Measurements from ENCODE around the gene ZBTB9.

GRCh38 chr6:33427585-33428223 lies 26.7 kb upstream of the ZBTB9 start:
- TF ChIP-seq POLR2A (IDR thresholded peaks at IDR 0.05): peak in 1 of 2 donors; percentile 22
- TF ChIP-seq, protein P1, sequence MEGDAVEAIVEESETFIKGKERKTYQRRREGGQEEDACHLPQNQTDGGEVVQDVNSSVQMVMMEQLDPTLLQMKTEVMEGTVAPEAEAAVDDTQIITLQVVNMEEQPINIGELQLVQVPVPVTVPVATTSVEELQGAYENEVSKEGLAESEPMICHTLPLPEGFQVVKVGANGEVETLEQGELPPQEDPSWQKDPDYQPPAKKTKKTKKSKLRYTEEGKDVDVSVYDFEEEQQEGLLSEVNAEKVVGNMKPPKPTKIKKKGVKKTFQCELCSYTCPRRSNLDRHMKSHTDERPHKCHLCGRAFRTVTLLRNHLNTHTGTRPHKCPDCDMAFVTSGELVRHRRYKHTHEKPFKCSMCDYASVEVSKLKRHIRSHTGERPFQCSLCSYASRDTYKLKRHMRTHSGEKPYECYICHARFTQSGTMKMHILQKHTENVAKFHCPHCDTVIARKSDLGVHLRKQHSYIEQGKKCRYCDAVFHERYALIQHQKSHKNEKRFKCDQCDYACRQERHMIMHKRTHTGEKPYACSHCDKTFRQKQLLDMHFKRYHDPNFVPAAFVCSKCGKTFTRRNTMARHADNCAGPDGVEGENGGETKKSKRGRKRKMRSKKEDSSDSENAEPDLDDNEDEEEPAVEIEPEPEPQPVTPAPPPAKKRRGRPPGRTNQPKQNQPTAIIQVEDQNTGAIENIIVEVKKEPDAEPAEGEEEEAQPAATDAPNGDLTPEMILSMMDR (IDR thresholded peaks at IDR 0.05): no peak

Measured in thyroid gland (tissue), 4 donors.